ENCODE data around the gene ABCA13. TPM values are rescaled to one million over a fixed set of nuclear protein-coding genes. Genes with fewer than 3 reads are reported as not detected.

ABCA13 gene
- 1 to 10 TPM in 3 of 6 experiments, under 1 TPM in 3; 0.43 to 2.6 (median 0.84) TPM for total RNA-seq
- long read RNA-seq = 0 reads

DNA sequence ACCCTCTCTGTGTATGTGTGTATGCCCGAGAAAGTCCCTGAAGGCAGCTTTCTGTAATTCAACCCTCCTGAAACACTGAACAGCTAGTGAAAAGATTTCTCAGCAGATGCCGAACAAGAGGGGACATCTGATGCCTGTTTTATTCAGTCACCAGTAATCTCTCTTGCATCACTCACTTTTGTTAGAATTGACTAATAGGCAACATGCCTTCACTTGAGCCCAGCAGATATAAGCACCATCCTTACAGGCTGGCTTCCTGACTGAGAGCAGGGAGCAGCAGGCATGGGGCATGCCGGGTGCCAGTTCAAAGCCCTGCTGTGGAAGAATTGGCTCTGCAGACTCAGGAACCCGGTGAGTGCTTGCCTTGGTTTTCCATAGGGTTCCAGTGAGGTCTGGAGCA is at the start of gene ABCA13:
ABCA13 (plus strand) TSS at position 257 of the 400 bp plus-strand sequence; CDS start at position 283, 26 bp downstream.
- Histone ChIP-seq H3K27me3 (no peaks in the 10 kb centered on the region), H3K27ac (no peak within 1 kb of the TSS), H3K36me3 (no peaks in the 10 kb centered on the region), H3K9me3 (no peaks in the 10 kb centered on the region), H3K4me1 (no peaks in the 10 kb centered on the region), H3K4me3 (no peak within 1 kb of the TSS)
- DNase-seq (no peak), ATAC-seq (no peak)
- 54% methylated on average over 2 of the region's 4 CpGs for WGBS (ENCODE audit: insufficient coverage, low coverage, low lambda C conversion rate, missing lambda C conversion rate)
- TF ChIP-seq CTCF (IDR thresholded peaks at IDR 0.05) (no peak), POLR2A (IDR thresholded peaks at IDR 0.05) (no peak)
- intact Hi-C loops (cut with DNase I) = no loop called here

- Histone ChIP-seq H3K4me1 (no peaks in the 10 kb centered on the region), H3K36me3 (no peaks in the 10 kb centered on the region), H3K27me3 (no peaks in the 10 kb centered on the region), H3K27ac (no peak overlapping the region), H3K9me3 (no peaks in the 10 kb centered on the region), H3K4me3 (no peak overlapping the region)
- ATAC-seq (no peak), DNase-seq (no peak)
- intact Hi-C loops (cut with DNase I) = no loop called here
- 73% methylated on average over 2 of the region's 2 CpGs for WGBS (ENCODE audit: insufficient coverage, low coverage, low lambda C conversion rate, missing lambda C conversion rate)
- TF ChIP-seq CTCF (IDR thresholded peaks at IDR 0.05) (no peak), POLR2A (IDR thresholded peaks at IDR 0.05) (no peak)
These were observed 45.2 kb upstream of the ABCA13 start for GRCh38 chr7:48126037-48126436.

DNA sequence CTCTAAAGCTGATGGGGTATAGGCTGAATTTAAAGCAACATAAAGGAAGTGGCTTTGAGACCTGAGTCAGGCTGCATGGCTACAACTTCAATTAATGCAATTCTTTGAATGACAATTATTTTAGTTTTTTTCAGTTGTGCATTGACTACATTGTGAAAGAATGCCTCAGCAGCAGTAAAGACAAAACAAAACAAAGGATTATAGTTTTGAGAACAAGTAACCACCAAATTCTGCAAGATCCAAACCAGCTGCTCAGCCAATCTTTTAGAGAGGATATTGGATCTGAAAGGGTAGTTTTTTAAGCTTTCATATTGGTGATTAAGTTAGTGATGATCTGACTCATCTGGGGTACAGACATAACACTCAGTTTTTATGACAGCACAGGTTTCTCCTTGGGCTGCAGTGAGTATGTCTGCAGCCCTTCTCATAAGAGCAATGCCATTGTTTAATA is 40.6 kb upstream of the ABCA13 start:
- Histone ChIP-seq H3K4me3 (no peak overlapping the region), H3K4me1 (no peaks in the 10 kb centered on the region), H3K27ac (no peak overlapping the region), H3K36me3 (no peaks in the 10 kb centered on the region), H3K9me3 (no peaks in the 10 kb centered on the region), H3K27me3 (no peaks in the 10 kb centered on the region)
- intact Hi-C loops (cut with DNase I) = no loop called here
- no peak for DNase-seq
- ATAC-seq = no peak
- TF ChIP-seq POLR2A (IDR thresholded peaks at IDR 0.05) = no peak
- no peak for TF ChIP-seq CTCF (IDR thresholded peaks at IDR 0.05)

DNA sequence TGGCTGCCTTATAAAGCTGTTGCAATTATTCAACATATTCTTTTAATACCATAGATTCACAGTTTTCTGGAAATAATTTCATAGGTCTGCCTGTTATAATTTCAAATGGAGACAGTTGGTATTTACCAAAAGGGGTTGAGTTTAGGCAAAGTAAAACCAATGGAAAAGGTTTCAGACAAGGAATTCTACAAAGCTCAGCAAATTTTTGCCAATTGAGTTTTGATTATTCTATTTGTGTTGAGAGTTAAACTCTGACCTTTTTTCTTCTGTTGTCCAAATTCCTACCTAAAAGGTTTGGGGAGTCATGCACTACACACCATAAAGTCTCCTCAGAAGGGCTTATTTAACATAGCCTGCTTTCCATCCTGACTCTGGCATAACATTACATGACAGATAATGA is 38.5 kb upstream of the ABCA13 start:
- no peak for ATAC-seq
- DNase-seq = no peak
- TF ChIP-seq CTCF (IDR thresholded peaks at IDR 0.05) (no peak), POLR2A (IDR thresholded peaks at IDR 0.05) (no peak)
- no peaks in the 10 kb centered on the region for H3K36me3 ChIP-seq
- no peak overlapping the region for H3K4me3 ChIP-seq
- H3K27me3 ChIP-seq = no peaks in the 10 kb centered on the region
- no peaks in the 10 kb centered on the region for H3K4me1 ChIP-seq
- H3K27ac ChIP-seq = no peak overlapping the region
- intact Hi-C loops (cut with DNase I) = no loop called here
- no peaks in the 10 kb centered on the region for H3K9me3 ChIP-seq

DNA sequence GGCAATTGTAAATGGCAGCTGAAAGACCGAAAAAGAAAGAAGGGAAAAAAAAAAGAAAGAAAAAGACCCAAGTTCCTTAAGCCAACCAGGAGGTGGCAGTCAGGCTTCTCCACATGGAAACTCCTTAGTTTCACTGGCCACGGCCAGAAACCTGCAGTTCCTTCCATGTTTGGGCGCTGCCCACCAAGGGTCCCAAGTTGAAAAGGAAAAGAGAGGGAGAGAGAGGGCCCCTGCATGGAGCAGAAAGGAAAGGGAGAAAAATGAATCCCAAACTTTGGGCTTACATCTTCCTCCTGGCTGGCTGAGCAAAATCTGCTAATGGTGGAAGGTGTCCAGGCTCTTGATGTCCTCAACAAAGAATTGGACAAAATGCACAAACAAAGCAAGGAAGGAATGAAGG is 31.8 kb upstream of the ABCA13 start:
- Histone ChIP-seq H3K9me3 (no peaks in the 10 kb centered on the region), H3K27me3 (no peaks in the 10 kb centered on the region), H3K27ac (peak overlapping the region; percentile 14 to 86 (median 72)), H3K36me3 (no peaks in the 10 kb centered on the region), H3K4me1 (peaks cover 0 to 53% (median 21%) of the 10 kb centered on the region in 4 donors), H3K4me3 (peak overlapping the region in 1 of 3 donors; percentile 22)
- 29% methylated on average over 3 of the region's 3 CpGs for WGBS (ENCODE audit: insufficient coverage, low coverage, low lambda C conversion rate, missing lambda C conversion rate)
- no peak for DNase-seq
- intact Hi-C loops (cut with DNase I) = no loop called here
- ATAC-seq = peak; percentile 35 to 59 (median 54)
- TF ChIP-seq POLR2A (IDR thresholded peaks at IDR 0.05) = no peak
- TF ChIP-seq CTCF (IDR thresholded peaks at IDR 0.05) = peak; percentile 24 to 52 (median 40)

Data from right lobe of liver (tissue), 6 donors.